A549 (cell line): ENCODE results near the gene C6orf141. TPM values are rescaled to one million over a fixed set of nuclear protein-coding genes. Genes with fewer than 3 reads are reported as not detected.
A peak's percentile ranks its signal among the peaks of the same experiment; 100 is the strongest.

ENCODE experiments used
- ATAC-seq, 2 experiments: fragments of 200-7000 bp in 1 of 2; fragments of >200 bp in 1 of 2; cut with Nextera tagmentation in 1 of 2; cut with Tn5 transposase in 1 of 2; 3 replicates each; pipeline versions ENCODE4 v1.8.0 to v1.9.1; 2018 to 2020; ENCODE audit warnings: mild to moderate bottlenecking in 1 of 2, moderate library complexity in 1 of 2
- CTCF ChIA-PET: fragments of 300-600 bp; sonication (Branson Sonifier 250); formaldehyde crosslinking; extraction: SDS; loops from one replicate; lab custom pipeline; 2021; ENCODE audit warnings: antibody characterized with exemption, inconsistent platforms; lab: Yijun Ruan, JAX
- POLR2A ChIA-PET: fragments of 350-600 bp; formaldehyde crosslinking; extraction: SDS; loops from one replicate; lab custom pipeline; 2021; ENCODE audit warnings: antibody characterized with exemption, inconsistent platforms; lab: Yijun Ruan, JAX
- DNase-seq, 2 experiments: peaks; one replicate each; pipeline versions ENCODE4 v3.0.0 to v3.0.0-alpha.2; 2011 to 2016; ENCODE audit warnings: low read depth in 1 of 2, low spot score in 1 of 2
- FAIRE-seq: peaks from 2 replicates; lab custom pipeline; 2011; peaks lifted over from hg19 to GRCh38; lab: Jason Lieb, UNC
- H3K27ac ChIP-seq, 2 experiments: fragments of >200 bp; sonication (Bioruptor Twin); formaldehyde crosslinking; 3 replicates each; pipeline ENCODE4 v1.5.1; 2016 to 2017
- H3K4me1 ChIP-seq: fragments of >200 bp; sonication (Bioruptor Twin); formaldehyde crosslinking; 3 replicates; pipeline ENCODE4 v1.6.1; 2016
- H3K4me2 ChIP-seq: fragments of >200 bp; sonication (Bioruptor Twin); formaldehyde crosslinking; 3 replicates; pipeline ENCODE4 v1.6.1; 2016
- H3K4me3 ChIP-seq: fragments of >200 bp; sonication (Bioruptor Twin); formaldehyde crosslinking; 3 replicates; pipeline ENCODE4 v1.5.1; 2016
- H3K9me3 ChIP-seq: fragments of >200 bp; sonication (Bioruptor Twin); formaldehyde crosslinking; 3 replicates; pipeline ENCODE4 v1.6.1; 2016
- CBX2 ChIP-seq: fragments of 200-600 bp; sonication (generic); IDR thresholded peaks from 2 replicates; pipeline ENCODE4 v1.6.1; 2016; ENCODE audit warnings: low read depth, mild to moderate bottlenecking, borderline replicate concordance
- CEBPB ChIP-seq, 2 experiments: fragments of >200 bp in 1 of 2; sonication (Bioruptor Twin) in 1 of 2; formaldehyde crosslinking in 1 of 2; IDR thresholded peaks; 2 replicates each; pipeline ENCODE4 v1.6.1; 2012 to 2016
- CHD2 ChIP-seq: fragments of 150-350 bp; IDR thresholded peaks from 2 replicates; pipeline ENCODE4 v1.6.1; 2014; ENCODE audit warnings: low read length; ENCODE audit not compliant: partially characterized antibody
- CHD4 ChIP-seq: fragments of 200-600 bp; sonication (generic); IDR thresholded peaks from 2 replicates; pipeline ENCODE4 v1.6.1; 2016; ENCODE audit warnings: antibody characterized with exemption, mild to moderate bottlenecking, borderline replicate concordance
- ELK1 ChIP-seq: fragments of 150-350 bp; IDR thresholded peaks from 2 replicates; pipeline ENCODE4 v1.6.1; 2014; ENCODE audit warnings: low read depth, mild to moderate bottlenecking, low read length
- EP300 ChIP-seq, 2 experiments: fragments of >200 bp; sonication (Bioruptor Twin); formaldehyde crosslinking; IDR thresholded peaks; 2 replicates in 1 of 2; 3 replicates in 1 of 2; pipeline ENCODE4 v1.6.1; 2016 to 2017
- FOSL2 ChIP-seq, 2 experiments: fragments of 450-650 bp in 1 of 2; fragments of >200 bp in 1 of 2; sonication (Bioruptor Twin) in 1 of 2; formaldehyde crosslinking; IDR thresholded peaks; 2 replicates each; pipeline versions ENCODE4 v1.5.0 to v1.6.1; 2016 to 2020; ENCODE audit warnings: mild to moderate bottlenecking in 1 of 2, moderate library complexity in 1 of 2
- HEYL ChIP-seq: fragments of 250-450 bp; sonication (Bioruptor Pico); IDR thresholded peaks from 2 replicates; pipeline ENCODE4 v1.8.0; 2021; ENCODE audit warnings: mild to moderate bottlenecking, moderate library complexity
- HOXA7 ChIP-seq: fragments of 250-450 bp; sonication (Bioruptor Pico); IDR thresholded peaks from 2 replicates; pipeline ENCODE4 v1.5.0; 2020; ENCODE audit warnings: mild to moderate bottlenecking, moderate library complexity
- HOXB13 ChIP-seq: fragments of 250-450 bp; sonication (Bioruptor Pico); IDR thresholded peaks from 2 replicates; pipeline ENCODE4 v1.5.0; 2020; ENCODE audit warnings: low read depth, mild to moderate bottlenecking, moderate library complexity
- JUN ChIP-seq, 2 experiments: fragments of >200 bp; sonication (Bioruptor Twin); formaldehyde crosslinking; IDR thresholded peaks; 2 replicates in 1 of 2; 3 replicates in 1 of 2; pipeline ENCODE4 v1.6.1; 2016 to 2017
- JUNB ChIP-seq: fragments of >200 bp; sonication (Bioruptor Twin); formaldehyde crosslinking; IDR thresholded peaks from 2 replicates; pipeline ENCODE4 v1.6.1; 2016
- KDM1A ChIP-seq: fragments of 200-600 bp; sonication (generic); IDR thresholded peaks from 2 replicates; pipeline ENCODE4 v1.6.1; 2016; ENCODE audit warnings: low read depth, mild to moderate bottlenecking
- MAFK ChIP-seq: fragments of 450-650 bp; IDR thresholded peaks from 2 replicates; pipeline ENCODE4 v1.6.1; 2014; ENCODE audit not compliant: partially characterized antibody
- MAX ChIP-seq: IDR thresholded peaks from 2 replicates; pipeline ENCODE4 v1.6.1; 2012
- MYC ChIP-seq: IDR thresholded peaks from 2 replicates; pipeline ENCODE4 v1.6.1; 2012; ENCODE audit warnings: mild to moderate bottlenecking, inconsistent platforms, low read length, improper control_type of control experiment, borderline replicate concordance
- NFE2L2 ChIP-seq: fragments of 150-350 bp; conservative IDR thresholded peaks from 2 replicates; pipeline ENCODE4 v1.6.1; 2014; ENCODE audit warnings: low read length
- NR3C1 ChIP-seq: fragments of >200 bp; sonication (Bioruptor Twin); formaldehyde crosslinking; IDR thresholded peaks from 3 replicates; pipeline ENCODE4 v1.6.1; 2017
- PBX3 ChIP-seq: IDR thresholded peaks from 2 replicates; pipeline ENCODE4 v1.6.1; 2012
- PHF8 ChIP-seq: fragments of 200-600 bp; sonication (generic); IDR thresholded peaks from 2 replicates; pipeline ENCODE4 v1.6.1; 2016; ENCODE audit warnings: low read depth, mild to moderate bottlenecking, antibody characterized with exemption, moderate library complexity, borderline replicate concordance
- POLR2A ChIP-seq: IDR thresholded peaks from 2 replicates; pipeline ENCODE4 v1.6.1; 2012; ENCODE audit warnings: mild to moderate bottlenecking, low read length
- RAD21 ChIP-seq, 2 experiments: fragments of >200 bp in 1 of 2; sonication (Bioruptor Twin) in 1 of 2; formaldehyde crosslinking in 1 of 2; IDR thresholded peaks in 1 of 2; conservative IDR thresholded peaks in 1 of 2; 2 replicates in 1 of 2; 3 replicates in 1 of 2; pipeline ENCODE4 v1.6.1; 2012 to 2018; ENCODE audit warnings: inconsistent platforms in 1 of 2
- RFX5 ChIP-seq: fragments of 450-650 bp; IDR thresholded peaks from 2 replicates; pipeline ENCODE4 v1.7.1; 2014; ENCODE audit warnings: antibody characterized with exemption, mild to moderate bottlenecking, moderate library complexity
- RNF2 ChIP-seq: fragments of 200-600 bp; sonication (generic); IDR thresholded peaks from 2 replicates; pipeline ENCODE4 v1.6.1; 2016; ENCODE audit warnings: low read depth, mild to moderate bottlenecking, antibody characterized with exemption, moderate library complexity, borderline replicate concordance
- SMC3 ChIP-seq: fragments of >200 bp; sonication (Bioruptor Twin); formaldehyde crosslinking; IDR thresholded peaks from 3 replicates; pipeline ENCODE4 v1.6.1; 2018; ENCODE audit warnings: inconsistent platforms
- TP53 ChIP-seq: fragments of 250-450 bp; sonication (Bioruptor Pico); IDR thresholded peaks from 2 replicates; pipeline ENCODE4 v1.5.0; 2021; ENCODE audit warnings: mild to moderate bottlenecking, moderate library complexity
- USF2 ChIP-seq: fragments of 450-650 bp; IDR thresholded peaks from 2 replicates; pipeline ENCODE4 v1.6.1; 2014; ENCODE audit warnings: antibody characterized with exemption
- ZFP36 ChIP-seq: fragments of 450-650 bp; IDR thresholded peaks from 2 replicates; pipeline ENCODE4 v1.6.1; 2014; ENCODE audit warnings: borderline replicate concordance; ENCODE audit not compliant: partially characterized antibody
- ZNF302 ChIP-seq: fragments of 250-450 bp; sonication (Bioruptor Pico); IDR thresholded peaks from 2 replicates; pipeline ENCODE4 v1.9.0; 2021; ENCODE audit warnings: inconsistent platforms, mild to moderate bottlenecking, moderate library complexity
- ZSCAN20 ChIP-seq: fragments of 250-450 bp; sonication (Bioruptor Pico); IDR thresholded peaks from 2 replicates; pipeline ENCODE4 v1.8.0; 2022; ENCODE audit warnings: mild to moderate bottlenecking, moderate library complexity
- WGBS: methylation state at CpG from one replicate; pipeline ENCODE4 v1.1.6; 2017; ENCODE audit errors: missing lambda C conversion rate; 5-methylcytosine and 5-hydroxymethylcytosine counted together
- polyA plus RNA-seq, 4 experiments: library from polyadenylated mRNA; depleted of rRNA in 3 of 4; stranded (reverse); fragments of >200 nt; fragmentation: RNase III in 1 of 4; extraction: RNeasy Plus Mini Kit Qiagen cat#74134 plus additional on column Dnase treatment in 1 of 4; gene quantifications; 2 replicates in 3 of 4; 3 replicates in 1 of 4; pipeline ENCODE4 v1.2.3, GENCODE V29; 2011 to 2017
- TF ChIP-seq, protein P1 (sequence below): fragments of 250-450 bp; sonication (Bioruptor Pico); IDR thresholded peaks from 2 replicates; pipeline ENCODE4 v1.5.0; 2021; ENCODE audit warnings: mild to moderate bottlenecking, moderate library complexity, borderline replicate concordance
- TF ChIP-seq, protein P2 (sequence below): fragments of 250-450 bp; sonication (Bioruptor Pico); IDR thresholded peaks from 2 replicates; pipeline ENCODE4 v1.5.0; 2020; ENCODE audit warnings: low read depth, mild to moderate bottlenecking, moderate library complexity

The C6orf141 gene
- polyA plus RNA-seq, 2 of the 4 experiments (the other 2 are of a cell fraction), result 24.9 to 29.9 TPM

DNA sequence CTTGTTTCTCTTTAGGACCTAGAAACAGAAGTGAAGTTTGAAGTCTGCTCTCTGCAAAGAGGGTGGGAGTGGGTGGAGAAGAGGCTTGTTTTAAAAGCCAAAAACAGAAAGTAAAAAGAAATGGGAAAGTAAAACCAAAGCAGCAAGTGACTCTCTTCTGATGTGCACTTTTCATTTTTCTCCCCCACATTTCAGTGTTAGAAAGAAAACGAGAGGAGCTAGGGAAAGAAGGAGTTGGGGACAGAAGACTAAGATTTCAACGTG lies 1.3 kb downstream of the C6orf141 start:
- TF ChIP-seq KDM1A, result no peak
- TF ChIP-seq MAFK, result no peak
- TF ChIP-seq MAX, result no peak
- no peak for TF ChIP-seq FOSL2 (IDR thresholded peaks at IDR 0.05)
- TF ChIP-seq FOSL2 (CRISPR knock-in tag; IDR thresholded peaks at IDR 0.05), result no peak
- no peak for TF ChIP-seq HEYL
- TF ChIP-seq ZNF302 (CRISPR knock-in tag), result no peak
- TF ChIP-seq, protein P1, sequence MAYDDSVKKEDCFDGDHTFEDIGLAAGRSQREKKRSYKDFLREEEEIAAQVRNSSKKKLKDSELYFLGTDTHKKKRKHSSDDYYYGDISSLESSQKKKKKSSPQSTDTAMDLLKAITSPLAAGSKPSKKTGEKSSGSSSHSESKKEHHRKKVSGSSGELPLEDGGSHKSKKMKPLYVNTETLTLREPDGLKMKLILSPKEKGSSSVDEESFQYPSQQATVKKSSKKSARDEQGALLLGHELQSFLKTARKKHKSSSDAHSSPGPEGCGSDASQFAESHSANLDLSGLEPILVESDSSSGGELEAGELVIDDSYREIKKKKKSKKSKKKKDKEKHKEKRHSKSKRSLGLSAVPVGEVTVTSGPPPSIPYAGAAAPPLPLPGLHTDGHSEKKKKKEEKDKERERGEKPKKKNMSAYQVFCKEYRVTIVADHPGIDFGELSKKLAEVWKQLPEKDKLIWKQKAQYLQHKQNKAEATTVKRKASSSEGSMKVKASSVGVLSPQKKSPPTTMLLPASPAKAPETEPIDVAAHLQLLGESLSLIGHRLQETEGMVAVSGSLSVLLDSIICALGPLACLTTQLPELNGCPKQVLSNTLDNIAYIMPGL (CRISPR knock-in tag), result no peak
- no peak for TF ChIP-seq ZFP36
- no peak for TF ChIP-seq TP53 (CRISPR knock-in tag)
- no peak for TF ChIP-seq SMC3
- TF ChIP-seq MYC, result no peak
- no peak for TF ChIP-seq POLR2A
- TF ChIP-seq RNF2, result no peak
- TF ChIP-seq CBX2, result no peak
- no peak for TF ChIP-seq USF2
- TF ChIP-seq ELK1, result no peak
- TF ChIP-seq ZSCAN20, result no peak
- Histone ChIP-seq H3K4me2 (peak overlapping the region; percentile 85), H3K9me3 (no peaks in the 10 kb centered on the region), H3K4me3 (peak overlapping the region; percentile 65), H3K4me1 (peaks cover 45% of the 10 kb centered on the region), H3K27ac (peak overlapping the region; percentile 87 to 94)
- FAIRE-seq (no peak), ATAC-seq (no peak), DNase-seq (no peak)
- ChIA-PET POLR2A (interaction anchor here (0.6 to 3.0 kb wide), 2 partner anchors 10 to 20 kb away, joined by 3 to 20 read pairs; no protein-coding TSS in a partner anchor), CTCF (interaction anchor here (1.3 to 7.9 kb wide), 3 partner anchors 18 to 60 kb away, joined by 3 to 70 read pairs (median 4); no protein-coding TSS in a partner anchor)
- WGBS, result 10% methylated on average over 2 of the region's 2 CpGs

DNA sequence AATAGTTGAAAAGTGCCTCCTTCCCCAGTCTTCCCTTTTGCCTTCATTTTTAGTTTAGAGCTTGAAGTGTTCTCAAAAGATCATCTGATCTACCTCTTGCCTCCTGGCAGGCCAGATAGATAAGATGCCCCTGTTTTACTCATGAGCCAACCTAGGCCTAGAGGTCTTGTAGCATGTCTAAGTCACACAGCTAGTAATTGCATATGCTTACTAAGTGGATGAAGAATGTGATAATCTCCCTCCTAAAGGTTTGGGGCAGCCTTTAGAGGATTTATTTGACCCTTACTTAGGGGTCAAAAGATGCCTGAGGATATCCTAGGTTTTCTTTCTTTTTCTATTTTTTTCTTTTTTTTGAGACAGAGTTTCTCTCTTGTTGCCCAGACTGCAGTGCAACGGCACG lies 2.1 kb downstream of the C6orf141 start:
- ChIA-PET CTCF (interaction anchor here (1.3 to 7.9 kb wide), 4 partner anchors 13 to 54 kb away, joined by 4 to 70 read pairs (median 6); no protein-coding TSS in a partner anchor), POLR2A (interaction anchor here (0.7 to 3.0 kb wide), 2 partner anchors 11 kb away, joined by 3 to 20 read pairs; no protein-coding TSS in a partner anchor)
- 95% methylated on average over 2 of the region's 2 CpGs for WGBS
- ATAC-seq, result no peak
- H3K27ac ChIP-seq, result peak overlapping the region; percentile 81 to 87
- no peaks in the 10 kb centered on the region for H3K9me3 ChIP-seq
- no peak for TF ChIP-seq KDM1A
- no peak for TF ChIP-seq EP300 (IDR thresholded peaks at IDR 0.05)
- no peak for TF ChIP-seq MAX
- TF ChIP-seq RFX5, result no peak
- no peak for TF ChIP-seq HOXB13 (CRISPR knock-in tag)
- TF ChIP-seq HOXA7 (CRISPR knock-in tag), result no peak
- no peak for TF ChIP-seq CHD4
- no peak for TF ChIP-seq NR3C1
- TF ChIP-seq PHF8, result no peak
- TF ChIP-seq CHD2, result no peak
- TF ChIP-seq, protein P2, sequence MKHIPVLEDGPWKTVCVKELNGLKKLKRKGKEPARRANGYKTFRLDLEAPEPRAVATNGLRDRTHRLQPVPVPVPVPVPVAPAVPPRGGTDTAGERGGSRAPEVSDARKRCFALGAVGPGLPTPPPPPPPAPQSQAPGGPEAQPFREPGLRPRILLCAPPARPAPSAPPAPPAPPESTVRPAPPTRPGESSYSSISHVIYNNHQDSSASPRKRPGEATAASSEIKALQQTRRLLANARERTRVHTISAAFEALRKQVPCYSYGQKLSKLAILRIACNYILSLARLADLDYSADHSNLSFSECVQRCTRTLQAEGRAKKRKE (CRISPR knock-in tag), result no peak
- no peak for TF ChIP-seq POLR2A
- TF ChIP-seq JUNB, result no peak
- TF ChIP-seq ZNF302 (CRISPR knock-in tag), result no peak
- TF ChIP-seq NFE2L2, result no peak
- TF ChIP-seq PBX3, result no peak
- no peak for TF ChIP-seq TP53 (CRISPR knock-in tag)
- no peak for TF ChIP-seq JUN (IDR thresholded peaks at IDR 0.05)
- TF ChIP-seq CEBPB (IDR thresholded peaks at IDR 0.05), result no peak
- no peak for TF ChIP-seq RAD21 (conservative IDR thresholded peaks at IDR 0.05 in 1 of 2, IDR thresholded peaks at IDR 0.05 in 1 of 2)
- no peak for FAIRE-seq
- DNase-seq, result no peak
- H3K4me3 ChIP-seq, result peak overlapping the region; percentile 65
- peaks cover 53% of the 10 kb centered on the region for H3K4me1 ChIP-seq
- H3K4me2 ChIP-seq, result peak overlapping the region; percentile 85
